Stimulated activated CD4-positive, alpha-beta T cell treated with anti-CD3 and anti-CD28 coated beads, Interleukin-2, amount 100 ng/mL, for 24 hours (primary cell): Measurements from ENCODE around the gene ZHX3.
A peak's percentile ranks its signal among the peaks of the same experiment; 100 is the strongest.

Experiments
- DNase-seq, 2 donors: peaks; one replicate each; pipeline ENCODE4 v3.0.0-alpha.2; 2020

Gene ZHX3

GRCh38 chr20:41317546-41318270, at the start of gene ZHX3:
Gene ZHX3, minus strand, starts transcription at chr20:41317731. Its CDS starts 112,815 bp downstream, at chr20:41204916.
- peak; percentile 96 to 97 for DNase-seq

- DNase-seq: no peak
Measured at GRCh38 chr20:41367393-41367695, 49.8 kb upstream of the ZHX3 start.

GRCh38 chr20:41366546-41367392, 49.2 kb upstream of the ZHX3 start, which contains the start of gene EMILIN3:
Gene EMILIN3, minus strand, starts transcription at chr20:41366818. Its CDS starts 184 bp downstream, at chr20:41366634.
- DNase-seq: no peak

- DNase-seq: no peak
Measured at GRCh38 chr20:41365777-41366545, 48.4 kb upstream of the ZHX3 start.

- DNase-seq: no peak
Measured at GRCh38 chr20:41364967-41365765, 47.6 kb upstream of the ZHX3 start.

GRCh38 chr20:41364236-41364855, 46.8 kb upstream of the ZHX3 start:
- no peak for DNase-seq

GRCh38 chr20:41363601-41364000, 46.1 kb upstream of the ZHX3 start:
- no peak for DNase-seq

GRCh38 chr20:41362748-41363140, 45.2 kb upstream of the ZHX3 start:
- DNase-seq: no peak

- DNase-seq: no peak
Measured at GRCh38 chr20:41361757-41362747, 44.5 kb upstream of the ZHX3 start.

- DNase-seq: no peak
Measured at GRCh38 chr20:41360831-41361756, 43.6 kb upstream of the ZHX3 start.

GRCh38 chr20:41359541-41360011, 42.0 kb upstream of the ZHX3 start:
- DNase-seq: no peak

GRCh38 chr20:41358717-41359116, 41.2 kb upstream of the ZHX3 start:
- no peak for DNase-seq

GRCh38 chr20:41358230-41358629, 40.7 kb upstream of the ZHX3 start:
- no peak for DNase-seq

- no peak for DNase-seq
Measured at GRCh38 chr20:41357424-41358163, 40.1 kb upstream of the ZHX3 start.

- DNase-seq: no peak
Measured at GRCh38 chr20:41356951-41357350, 39.4 kb upstream of the ZHX3 start.

- no peak for DNase-seq
Measured at GRCh38 chr20:41355598-41356203, 38.2 kb upstream of the ZHX3 start.

- DNase-seq: no peak
Measured at GRCh38 chr20:41355192-41355591, 37.7 kb upstream of the ZHX3 start.

GRCh38 chr20:41353530-41353929, 36.0 kb upstream of the ZHX3 start:
- no peak for DNase-seq
